GM10248 (cell line): ENCODE measurements around the gene GRAMD1B.

Experiments used
- CTCF ChIA-PET: fragments of 300-600 bp; sonication (Branson Sonifier 250); formaldehyde crosslinking; extraction: SDS; loops from one replicate; lab custom pipeline; 2021; ENCODE audit warnings: antibody characterized with exemption; lab: Yijun Ruan, JAX
- POLR2A ChIA-PET: fragments of 350-650 bp; sonication (Branson Sonifier 250); formaldehyde crosslinking; extraction: SDS; loops from one replicate; lab custom pipeline; 2020; ENCODE audit warnings: antibody characterized with exemption; lab: Yijun Ruan, JAX
- DNase-seq: peaks from one replicate; pipeline ENCODE4 v3.0.0; 2012; ENCODE audit errors: extremely low spot score
- TF ChIP-seq, protein P1 (sequence below): IDR thresholded peaks from 2 replicates; pipeline ENCODE4 v1.5.1; 2012; ENCODE audit warnings: mild to moderate bottlenecking, low read depth; ENCODE audit errors: extremely low read depth, missing control alignments, control extremely low read depth

GRAMD1B gene

DNA sequence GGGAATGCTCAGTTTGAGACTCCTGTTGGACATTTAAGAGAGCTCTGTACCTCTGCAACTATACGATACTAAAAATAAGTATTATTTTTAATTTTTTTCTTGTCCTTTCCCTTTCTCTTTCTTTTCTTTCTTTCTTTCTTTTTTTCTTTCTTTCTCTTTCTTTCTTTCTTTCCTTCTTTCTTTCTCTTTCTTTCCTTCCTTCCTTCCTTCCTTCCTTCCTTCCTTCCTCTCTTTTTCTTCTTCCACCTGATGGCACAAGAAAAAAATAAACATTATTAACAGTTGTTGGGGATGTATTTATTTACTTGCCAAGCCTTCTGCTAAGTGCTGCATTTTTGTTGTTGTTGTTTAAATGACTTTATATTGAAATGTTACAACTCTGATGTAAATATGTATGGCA is 39.5 kb downstream of the GRAMD1B start:
- CTCF ChIA-PET = interaction anchor here (1.1 to 3.0 kb wide), 4 partner anchors 10 to 359 kb away, joined by 4 to 18 read pairs (median 4); no protein-coding TSS in a partner anchor
- TF ChIP-seq, protein P1, sequence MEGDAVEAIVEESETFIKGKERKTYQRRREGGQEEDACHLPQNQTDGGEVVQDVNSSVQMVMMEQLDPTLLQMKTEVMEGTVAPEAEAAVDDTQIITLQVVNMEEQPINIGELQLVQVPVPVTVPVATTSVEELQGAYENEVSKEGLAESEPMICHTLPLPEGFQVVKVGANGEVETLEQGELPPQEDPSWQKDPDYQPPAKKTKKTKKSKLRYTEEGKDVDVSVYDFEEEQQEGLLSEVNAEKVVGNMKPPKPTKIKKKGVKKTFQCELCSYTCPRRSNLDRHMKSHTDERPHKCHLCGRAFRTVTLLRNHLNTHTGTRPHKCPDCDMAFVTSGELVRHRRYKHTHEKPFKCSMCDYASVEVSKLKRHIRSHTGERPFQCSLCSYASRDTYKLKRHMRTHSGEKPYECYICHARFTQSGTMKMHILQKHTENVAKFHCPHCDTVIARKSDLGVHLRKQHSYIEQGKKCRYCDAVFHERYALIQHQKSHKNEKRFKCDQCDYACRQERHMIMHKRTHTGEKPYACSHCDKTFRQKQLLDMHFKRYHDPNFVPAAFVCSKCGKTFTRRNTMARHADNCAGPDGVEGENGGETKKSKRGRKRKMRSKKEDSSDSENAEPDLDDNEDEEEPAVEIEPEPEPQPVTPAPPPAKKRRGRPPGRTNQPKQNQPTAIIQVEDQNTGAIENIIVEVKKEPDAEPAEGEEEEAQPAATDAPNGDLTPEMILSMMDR = no peak
- no peak for DNase-seq
- POLR2A ChIA-PET = no interaction called here

DNA sequence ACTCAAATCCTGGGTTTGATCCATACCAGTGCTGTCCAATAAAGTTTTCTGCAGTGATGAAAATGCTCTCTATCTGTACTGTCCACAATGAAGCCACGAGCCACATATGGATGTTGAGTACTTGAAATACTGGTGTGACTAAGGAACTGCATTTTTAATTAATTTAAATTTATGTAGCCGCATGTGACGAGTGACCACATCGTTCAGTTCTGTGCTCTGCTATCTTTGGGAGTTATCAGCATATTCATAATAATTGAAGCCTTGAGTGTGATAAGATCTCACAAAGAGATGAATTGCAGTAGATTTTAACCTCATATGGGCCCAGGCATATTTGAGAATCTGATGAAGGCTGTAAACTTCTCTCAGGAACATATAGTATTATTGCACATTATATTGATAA is 40.8 kb downstream of the GRAMD1B start:
- CTCF ChIA-PET = interaction anchor here (0.9 to 3.0 kb wide), 3 partner anchors 9 to 360 kb away, joined by 3 to 18 read pairs (median 4); no protein-coding TSS in a partner anchor
- POLR2A ChIA-PET = no interaction called here
- TF ChIP-seq, protein P1 = no peak
- DNase-seq = no peak

DNA sequence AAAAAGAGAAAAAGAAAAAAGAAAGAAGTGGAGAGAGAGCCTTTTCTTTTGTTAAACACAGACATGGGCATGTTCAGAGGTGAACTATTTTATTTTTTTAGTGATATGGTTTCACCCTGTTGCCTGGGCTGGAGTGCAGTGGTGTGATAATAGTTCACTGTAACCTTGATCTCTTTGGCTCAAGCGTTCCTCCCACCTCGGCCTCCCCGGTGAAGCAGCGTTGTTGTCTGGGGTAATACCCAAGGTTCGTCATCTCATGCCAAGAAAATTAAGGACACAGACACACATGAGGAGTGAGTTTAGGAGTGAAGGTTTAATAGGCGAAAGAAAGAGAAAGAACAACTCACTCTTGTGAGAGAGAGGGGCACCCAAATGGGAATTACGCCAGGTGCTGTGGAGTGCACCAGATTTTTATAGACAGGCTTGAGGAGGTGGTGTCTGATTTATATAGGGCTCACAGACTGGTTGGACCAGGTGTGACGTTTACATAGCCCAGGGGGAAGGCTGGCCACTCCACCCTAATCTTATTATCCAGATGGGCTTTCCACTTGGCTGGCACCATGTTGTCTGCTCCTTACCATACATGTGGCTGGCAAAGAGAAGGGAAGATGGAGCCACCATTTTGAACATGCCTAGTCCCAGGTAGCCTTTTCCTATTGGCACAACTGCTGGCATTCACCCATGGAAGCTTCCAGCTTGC is 42.3 kb downstream of the GRAMD1B start:
- DNase-seq = no peak
- TF ChIP-seq, protein P1 = no peak
- POLR2A ChIA-PET = no interaction called here
- CTCF ChIA-PET = interaction anchor here (0.9 to 8.2 kb wide), 3 partner anchors 32 to 172 kb away, joined by 3 to 131 read pairs (median 3); no protein-coding TSS in a partner anchor

DNA sequence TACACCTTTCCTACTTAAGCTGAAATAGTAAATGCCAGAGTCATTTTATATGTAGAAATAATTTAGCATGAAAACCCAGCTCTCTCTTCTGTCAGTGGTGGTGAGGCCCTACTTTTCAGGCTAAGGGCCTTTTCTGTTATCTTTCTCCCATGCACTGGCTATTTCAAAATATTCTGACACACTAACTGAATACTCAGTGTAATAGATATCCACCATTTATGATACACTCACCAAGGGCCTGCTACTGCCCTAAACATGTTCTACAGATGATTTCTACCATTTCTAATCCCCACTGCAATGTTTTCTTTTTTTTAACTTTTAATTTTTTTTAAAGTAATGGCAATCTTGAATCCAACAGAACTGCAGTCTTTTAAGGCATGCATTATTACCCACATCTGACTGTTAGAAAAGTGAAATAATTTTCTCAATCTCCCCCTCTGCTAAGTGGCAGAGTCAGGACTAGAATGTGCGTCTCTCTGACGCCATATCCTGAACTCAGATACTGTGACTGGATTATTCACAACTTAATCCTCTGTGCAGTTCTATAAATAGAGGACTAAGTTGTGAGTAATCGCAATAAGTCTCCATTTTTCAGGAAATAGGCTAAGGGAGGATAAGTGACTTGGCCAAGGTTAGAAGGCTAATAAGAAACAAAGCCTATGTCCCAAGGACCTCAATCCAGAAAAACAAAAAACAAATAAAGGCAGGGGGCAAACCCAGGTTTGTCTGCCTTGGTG is 44.0 kb downstream of the GRAMD1B start:
- ChIA-PET CTCF (interaction anchor here (0.7 to 8.2 kb wide), 6 partner anchors 10 to 227 kb away, joined by 4 to 131 read pairs (median 6); no protein-coding TSS in a partner anchor), POLR2A (no interaction called here)
- TF ChIP-seq, protein P1 = no peak
- no peak for DNase-seq

DNA sequence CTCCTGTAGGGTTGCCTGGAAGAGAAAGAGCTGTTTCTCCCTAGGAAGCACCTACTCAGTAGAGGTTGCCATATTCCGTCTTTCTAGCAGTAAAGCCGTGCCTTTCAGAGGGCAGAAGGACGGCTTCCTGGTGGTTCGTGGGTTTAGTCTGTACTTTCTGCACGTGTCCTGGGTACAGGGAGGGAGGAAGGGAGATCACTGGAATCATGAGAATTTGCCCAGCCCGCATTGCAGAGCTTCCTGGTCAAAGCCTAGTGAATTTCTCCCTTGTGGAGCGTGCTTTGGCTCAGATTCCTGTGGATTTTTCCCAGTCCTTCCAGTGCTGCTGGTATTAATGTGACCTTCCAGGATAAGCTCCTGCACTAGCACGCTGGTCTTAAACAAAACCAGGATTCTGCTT is 44.9 kb downstream of the GRAMD1B start:
- ChIA-PET POLR2A (no interaction called here), CTCF (interaction anchor here (0.9 to 8.2 kb wide), 11 partner anchors 10 to 364 kb away, joined by 3 to 131 read pairs (median 4); no protein-coding TSS in a partner anchor)
- DNase-seq = no peak
- TF ChIP-seq, protein P1 = no peak

DNA sequence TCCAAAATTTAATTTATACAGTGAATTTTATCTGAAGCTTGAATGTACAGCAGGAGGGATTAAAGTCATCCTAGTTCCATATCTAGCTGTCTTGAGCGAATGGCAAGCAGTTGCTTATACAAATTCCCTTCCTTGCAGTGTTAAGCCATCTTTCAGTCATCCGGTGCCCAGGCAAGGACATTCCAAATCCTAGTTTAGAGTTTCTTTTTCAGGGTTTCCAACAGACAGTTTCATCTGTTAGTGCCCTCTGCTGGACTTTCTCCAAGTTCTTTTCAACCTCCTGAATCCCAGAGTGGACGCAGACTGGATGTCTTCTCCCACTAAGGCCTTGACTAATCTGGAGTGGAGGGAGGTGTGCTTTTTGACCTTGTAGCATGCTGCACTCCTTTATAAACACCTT is 45.4 kb downstream of the GRAMD1B start:
- no peak for DNase-seq
- CTCF ChIA-PET = interaction anchor here (0.9 to 8.2 kb wide), 11 partner anchors 9 to 364 kb away, joined by 3 to 131 read pairs (median 4); no protein-coding TSS in a partner anchor
- TF ChIP-seq, protein P1 = peak; percentile 16
- POLR2A ChIA-PET = no interaction called here
